ENCODE results near the gene RC3H2.
"Not testable (repeated sequence)": the region's sequence is repeated elsewhere in the genome, so short reads cannot be mapped to it uniquely, and the experiment has no call there.

The RC3H2 gene

GRCh38 chr9:122814545-122814944 lies 90.6 kb downstream of the RC3H2 start:
- no peak for DNase-seq (ENCODE audit: extremely low read depth, low read depth)
- TF ChIP-seq CTCF (IDR thresholded peaks at IDR 0.05; ENCODE audit: low read depth, low read length): no peak

GRCh38 chr9:122812736-122813135 lies 92.4 kb downstream of the RC3H2 start:
- TF ChIP-seq CTCF (IDR thresholded peaks at IDR 0.05; ENCODE audit: low read depth, low read length): no peak
- DNase-seq (ENCODE audit: extremely low read depth, low read depth): no peak

- DNase-seq (ENCODE audit: extremely low read depth, low read depth): peak; percentile 44
- peak; percentile 65 for TF ChIP-seq CTCF (IDR thresholded peaks at IDR 0.05; ENCODE audit: low read depth, low read length)
Observed at GRCh38 chr9:122810306-122810946, 94.7 kb downstream of the RC3H2 start.

- not testable (repeated sequence) for DNase-seq (ENCODE audit: extremely low read depth, low read depth)
Observed at GRCh38 chr9:122809261-122809660, 95.9 kb downstream of the RC3H2 start.

- no peak for DNase-seq (ENCODE audit: extremely low read depth, low read depth)
- no peak for TF ChIP-seq CTCF (IDR thresholded peaks at IDR 0.05; ENCODE audit: low read depth, low read length)
Observed at GRCh38 chr9:122808141-122808540, 97.0 kb downstream of the RC3H2 start.

GRCh38 chr9:122807271-122807900 lies 97.8 kb downstream of the RC3H2 start:
- no peak for TF ChIP-seq CTCF (IDR thresholded peaks at IDR 0.05; ENCODE audit: low read depth, low read length)
- no peak for DNase-seq (ENCODE audit: extremely low read depth, low read depth)

GRCh38 chr9:122806661-122807060 lies 98.5 kb downstream of the RC3H2 start:
- no peak for DNase-seq (ENCODE audit: extremely low read depth, low read depth)
- TF ChIP-seq CTCF (IDR thresholded peaks at IDR 0.05; ENCODE audit: low read depth, low read length): no peak
